ENCODE data around the gene SCNN1G. TPM values are rescaled to one million over a fixed set of nuclear protein-coding genes. Genes with fewer than 3 reads are reported as not detected.
A peak's percentile ranks its signal among the peaks of the same experiment; 100 is the strongest.
"Not testable (repeated sequence)": the region's sequence is repeated elsewhere in the genome, so short reads cannot be mapped to it uniquely, and the experiment has no call there.

The SCNN1G gene, protein sequence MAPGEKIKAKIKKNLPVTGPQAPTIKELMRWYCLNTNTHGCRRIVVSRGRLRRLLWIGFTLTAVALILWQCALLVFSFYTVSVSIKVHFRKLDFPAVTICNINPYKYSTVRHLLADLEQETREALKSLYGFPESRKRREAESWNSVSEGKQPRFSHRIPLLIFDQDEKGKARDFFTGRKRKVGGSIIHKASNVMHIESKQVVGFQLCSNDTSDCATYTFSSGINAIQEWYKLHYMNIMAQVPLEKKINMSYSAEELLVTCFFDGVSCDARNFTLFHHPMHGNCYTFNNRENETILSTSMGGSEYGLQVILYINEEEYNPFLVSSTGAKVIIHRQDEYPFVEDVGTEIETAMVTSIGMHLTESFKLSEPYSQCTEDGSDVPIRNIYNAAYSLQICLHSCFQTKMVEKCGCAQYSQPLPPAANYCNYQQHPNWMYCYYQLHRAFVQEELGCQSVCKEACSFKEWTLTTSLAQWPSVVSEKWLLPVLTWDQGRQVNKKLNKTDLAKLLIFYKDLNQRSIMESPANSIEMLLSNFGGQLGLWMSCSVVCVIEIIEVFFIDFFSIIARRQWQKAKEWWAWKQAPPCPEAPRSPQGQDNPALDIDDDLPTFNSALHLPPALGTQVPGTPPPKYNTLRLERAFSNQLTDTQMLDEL
- total RNA-seq (not detected), total RNA-seq (0 to 0.12 reads per million in 2 donors)

GRCh38 chr16:23182679-23183542 is at the start of gene SCNN1G:
Gene SCNN1G (plus strand): TSS chr16:23182745. CDS start chr16:23186272, 3,527 bp downstream.
- H3K36me3 Mint-ChIP-seq (ENCODE audit: low read depth), result peaks cover 10% of the 10 kb centered on the region
- ATAC-seq (no peak), DNase-seq (no peak)
- peak within 1 kb of the TSS; percentile 71 for H3K4me3 Mint-ChIP-seq
- peaks cover 71% of the 10 kb centered on the region for H3K27me3 Mint-ChIP-seq
- H3K27ac Mint-ChIP-seq, result no peak within 1 kb of the TSS
- H3K4me1 Mint-ChIP-seq, result peaks cover 6% of the 10 kb centered on the region
- no peaks in the 10 kb centered on the region for H3K9me3 ChIP-seq (ENCODE audit: control insufficient read depth, low read length, poor library complexity, severe bottlenecking)

DNA sequence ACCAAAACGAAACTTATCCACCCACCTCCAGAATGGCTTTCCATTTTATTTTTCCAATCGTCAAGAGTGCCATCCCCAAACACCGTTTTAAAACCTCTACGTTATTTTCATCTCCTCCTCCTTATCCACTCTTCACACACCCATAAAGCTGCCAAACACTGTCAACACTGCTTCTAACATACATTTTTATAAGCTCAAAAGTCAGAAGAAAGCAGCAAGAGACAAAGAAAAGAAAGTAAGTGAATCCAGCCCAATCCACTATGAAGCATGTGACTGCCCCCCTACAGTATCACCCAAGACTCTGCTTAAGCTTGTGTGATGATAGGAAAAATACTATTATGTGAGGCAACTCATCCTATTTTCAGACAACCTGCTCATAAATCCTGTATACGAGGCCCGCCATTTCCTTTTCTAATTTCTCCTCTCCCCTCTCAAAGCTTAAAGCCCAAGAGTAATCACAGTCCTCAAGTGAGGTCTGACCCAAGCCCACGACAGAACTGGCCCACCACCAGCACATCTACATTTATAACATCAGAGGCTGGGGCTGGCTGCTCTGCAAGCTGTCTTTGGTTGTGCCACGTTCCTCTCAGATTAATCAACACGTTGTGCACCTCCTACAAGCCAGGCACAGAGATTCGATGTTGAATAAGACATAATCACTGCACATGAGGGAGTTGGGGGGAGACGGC is 49.6 kb upstream of the SCNN1G start:
- H3K27ac Mint-ChIP-seq, result peak overlapping the region; percentile 16
- peak overlapping the region; percentile 5 for H3K4me3 Mint-ChIP-seq
- no peaks in the 10 kb centered on the region for H3K9me3 ChIP-seq (ENCODE audit: control insufficient read depth, low read length, poor library complexity, severe bottlenecking)
- H3K36me3 Mint-ChIP-seq (ENCODE audit: low read depth), result peaks cover 4% of the 10 kb centered on the region
- no peaks in the 10 kb centered on the region for H3K27me3 Mint-ChIP-seq
- ATAC-seq (no peak), DNase-seq (no peak)
- H3K4me1 Mint-ChIP-seq, result peaks cover 7% of the 10 kb centered on the region

DNA sequence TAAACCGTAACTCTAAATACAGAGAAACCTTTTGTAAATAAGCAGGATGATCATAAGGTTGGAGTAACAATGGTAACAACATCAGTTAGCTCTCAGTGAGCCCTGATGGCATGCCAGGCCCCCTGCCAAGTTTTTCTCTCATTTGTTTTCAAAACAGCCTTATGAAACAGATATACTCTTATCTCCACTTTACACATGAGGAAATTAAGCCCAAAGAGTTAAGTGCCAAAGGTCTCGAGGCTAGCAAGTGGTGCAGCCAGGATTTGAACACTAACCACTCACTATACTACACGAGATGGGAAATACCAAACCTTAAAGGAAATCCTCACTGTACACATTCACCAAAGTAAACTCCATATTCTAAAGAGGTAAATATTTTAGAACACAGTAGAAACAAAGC is 48.3 kb upstream of the SCNN1G start:
- no peaks in the 10 kb centered on the region for H3K9me3 ChIP-seq (ENCODE audit: control insufficient read depth, low read length, poor library complexity, severe bottlenecking)
- H3K27ac Mint-ChIP-seq, result no peak overlapping the region
- H3K4me3 Mint-ChIP-seq, result no peak overlapping the region

DNA sequence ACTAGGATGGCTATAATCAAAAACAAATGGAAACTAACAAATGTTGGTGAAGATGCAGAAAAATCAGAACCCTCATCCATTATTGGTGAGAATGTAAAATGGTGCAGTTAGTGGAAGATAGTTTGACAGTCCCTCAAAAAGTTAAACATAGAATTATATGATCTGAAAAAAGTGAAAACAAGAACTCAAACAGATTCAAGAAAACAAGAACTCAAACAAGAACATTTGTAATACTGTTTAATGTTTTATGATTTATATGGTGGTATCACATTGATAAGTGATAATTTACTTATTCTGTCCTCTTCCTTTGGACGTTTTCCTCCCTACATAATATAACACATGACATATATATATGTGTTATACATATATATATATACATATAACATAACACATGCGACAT is 45.3 kb upstream of the SCNN1G start:
- no peak overlapping the region for H3K27ac Mint-ChIP-seq
- H3K4me3 Mint-ChIP-seq, result no peak overlapping the region
- peaks cover 4% of the 10 kb centered on the region for H3K36me3 Mint-ChIP-seq (ENCODE audit: low read depth)
- DNase-seq, result no peak
- ATAC-seq, result no peak
- no peaks in the 10 kb centered on the region for H3K27me3 Mint-ChIP-seq
- no peaks in the 10 kb centered on the region for H3K9me3 ChIP-seq (ENCODE audit: control insufficient read depth, low read length, poor library complexity, severe bottlenecking)
- H3K4me1 Mint-ChIP-seq, result peaks cover 2% of the 10 kb centered on the region

More for the DNA sequence above, 48.3 kb upstream of the SCNN1G start:
- Mint-ChIP-seq H3K4me1 (peaks cover 7% of the 10 kb centered on the region), H3K36me3 (ENCODE audit: low read depth) (peaks cover 4% of the 10 kb centered on the region), H3K27me3 (no peaks in the 10 kb centered on the region)
- ATAC-seq (no peak), DNase-seq (no peak)

DNA sequence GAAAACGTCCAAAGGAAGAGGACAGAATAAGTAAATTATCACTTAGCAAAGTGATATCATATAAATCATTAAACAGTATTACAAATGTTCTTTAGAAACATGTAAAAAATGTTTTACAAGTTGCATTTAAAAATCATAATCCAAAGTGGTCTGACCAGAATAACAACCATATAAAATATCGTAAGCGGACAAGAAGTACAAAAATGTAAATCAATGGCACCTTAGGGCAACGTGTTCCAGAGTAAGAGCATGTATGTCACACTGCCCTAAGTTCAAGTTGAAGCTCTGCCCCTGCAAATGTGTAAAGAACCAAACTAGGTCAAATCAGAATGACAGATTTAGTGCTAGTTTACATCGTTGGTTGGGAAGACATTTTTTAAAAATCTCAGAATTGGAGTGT is 44.7 kb upstream of the SCNN1G start:
- DNase-seq (no peak), ATAC-seq (no peak)
- H3K9me3 ChIP-seq (ENCODE audit: control insufficient read depth, low read length, poor library complexity, severe bottlenecking), result no peaks in the 10 kb centered on the region
- H3K4me3 Mint-ChIP-seq, result no peak overlapping the region
- no peak overlapping the region for H3K27ac Mint-ChIP-seq
- H3K4me1 Mint-ChIP-seq, result peaks cover under 1% of the 10 kb centered on the region
- peaks cover 3% of the 10 kb centered on the region for H3K36me3 Mint-ChIP-seq (ENCODE audit: low read depth)
- H3K27me3 Mint-ChIP-seq, result no peaks in the 10 kb centered on the region

DNA sequence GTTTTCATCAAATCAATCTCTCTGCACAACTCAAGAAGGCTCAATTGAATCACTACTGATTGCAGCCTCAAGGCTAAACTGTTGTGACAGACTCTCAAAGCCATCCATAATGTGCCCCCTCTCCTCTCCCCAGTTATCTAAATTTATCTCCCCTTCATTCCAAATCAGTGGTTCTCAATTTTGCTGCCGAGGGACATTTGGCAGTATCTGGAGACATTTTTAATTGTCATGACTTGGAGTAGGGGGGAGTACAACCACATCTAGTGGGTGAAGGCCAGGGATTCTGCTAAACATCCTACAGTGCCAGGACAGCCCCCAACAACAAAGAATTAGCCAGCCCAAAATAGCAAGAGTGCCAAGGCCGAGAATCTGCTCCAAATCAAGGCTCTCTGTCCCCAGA is 42.4 kb upstream of the SCNN1G start:
- Mint-ChIP-seq H3K27me3 (no peaks in the 10 kb centered on the region), H3K27ac (no peak overlapping the region), H3K4me3 (no peak overlapping the region), H3K36me3 (ENCODE audit: low read depth) (peaks cover 2% of the 10 kb centered on the region), H3K4me1 (peaks cover 4% of the 10 kb centered on the region)
- no peaks in the 10 kb centered on the region for H3K9me3 ChIP-seq (ENCODE audit: control insufficient read depth, low read length, poor library complexity, severe bottlenecking)
- no peak for ATAC-seq
- DNase-seq, result no peak

GRCh38 chr16:23141033-23141432 is 41.5 kb upstream of the SCNN1G start:
- H3K27ac Mint-ChIP-seq, result no peak overlapping the region
- peaks cover 2% of the 10 kb centered on the region for H3K36me3 Mint-ChIP-seq (ENCODE audit: low read depth)
- no peaks in the 10 kb centered on the region for H3K27me3 Mint-ChIP-seq
- DNase-seq (no peak), ATAC-seq (no peak)
- H3K9me3 ChIP-seq (ENCODE audit: control insufficient read depth, low read length, poor library complexity, severe bottlenecking), result no peaks in the 10 kb centered on the region
- peaks cover 5% of the 10 kb centered on the region for H3K4me1 Mint-ChIP-seq
- H3K4me3 Mint-ChIP-seq, result no peak overlapping the region

DNA sequence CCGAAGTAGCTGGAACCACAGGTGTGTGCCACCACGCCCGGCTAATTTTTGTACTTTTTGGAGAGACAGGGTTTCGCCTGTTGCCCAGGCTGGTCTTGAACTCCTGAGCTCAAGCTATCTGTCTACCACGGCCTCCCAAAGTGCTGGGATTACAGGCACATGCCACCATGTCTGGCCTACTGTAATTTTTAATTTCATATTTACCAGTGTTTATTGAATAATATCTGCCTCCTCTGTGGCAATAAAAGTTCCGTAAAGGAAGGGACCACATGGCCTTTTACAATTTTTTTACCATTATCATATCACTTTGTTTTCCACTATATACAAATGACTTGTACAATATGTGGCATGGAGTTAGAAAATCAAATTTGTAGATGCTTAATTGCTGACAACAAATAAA is 41.0 kb upstream of the SCNN1G start:
- Mint-ChIP-seq H3K4me3 (no peak overlapping the region), H3K4me1 (peaks cover 5% of the 10 kb centered on the region), H3K27me3 (no peaks in the 10 kb centered on the region), H3K27ac (no peak overlapping the region), H3K36me3 (ENCODE audit: low read depth) (no peaks in the 10 kb centered on the region)
- H3K9me3 ChIP-seq (ENCODE audit: control insufficient read depth, low read length, poor library complexity, severe bottlenecking), result no peaks in the 10 kb centered on the region
- no peak for ATAC-seq
- DNase-seq, result no peak

- no peak for DNase-seq
- Mint-ChIP-seq H3K4me1 (peaks cover 5% of the 10 kb centered on the region), H3K36me3 (ENCODE audit: low read depth) (no peaks in the 10 kb centered on the region), H3K27ac (no peak overlapping the region), H3K27me3 (no peaks in the 10 kb centered on the region), H3K4me3 (no peak overlapping the region)
- H3K9me3 ChIP-seq (ENCODE audit: control insufficient read depth, low read length, poor library complexity, severe bottlenecking), result no peaks in the 10 kb centered on the region
- no peak for ATAC-seq
Measured at GRCh38 chr16:23141959-23142740, 40.4 kb upstream of the SCNN1G start.

GRCh38 chr16:23143391-23143790 is 39.2 kb upstream of the SCNN1G start:
- no peak for ATAC-seq
- Mint-ChIP-seq H3K4me3 (no peak overlapping the region), H3K27me3 (no peaks in the 10 kb centered on the region), H3K27ac (no peak overlapping the region), H3K36me3 (ENCODE audit: low read depth) (no peaks in the 10 kb centered on the region), H3K4me1 (peaks cover 12% of the 10 kb centered on the region)
- no peaks in the 10 kb centered on the region for H3K9me3 ChIP-seq (ENCODE audit: control insufficient read depth, low read length, poor library complexity, severe bottlenecking)
- no peak for DNase-seq

GRCh38 chr16:23144393-23144792 is 38.2 kb upstream of the SCNN1G start:
- not testable (repeated sequence) for H3K36me3 Mint-ChIP-seq (ENCODE audit: low read depth); H3K4me3 Mint-ChIP-seq; H3K27ac Mint-ChIP-seq; H3K9me3 ChIP-seq (ENCODE audit: control insufficient read depth, low read length, poor library complexity, severe bottlenecking); DNase-seq; ATAC-seq; H3K27me3 Mint-ChIP-seq
- peaks cover 12% of the 10 kb centered on the region for H3K4me1 Mint-ChIP-seq

GRCh38 chr16:23145186-23145585 is 37.4 kb upstream of the SCNN1G start:
- no peak overlapping the region for H3K27ac Mint-ChIP-seq
- no peaks in the 10 kb centered on the region for H3K9me3 ChIP-seq (ENCODE audit: control insufficient read depth, low read length, poor library complexity, severe bottlenecking)
- no peaks in the 10 kb centered on the region for H3K27me3 Mint-ChIP-seq
- ATAC-seq (no peak), DNase-seq (no peak)
- no peaks in the 10 kb centered on the region for H3K36me3 Mint-ChIP-seq (ENCODE audit: low read depth)
- peaks cover 16% of the 10 kb centered on the region for H3K4me1 Mint-ChIP-seq
- H3K4me3 Mint-ChIP-seq, result no peak overlapping the region
